Osteocyte (in vitro differentiated cells): ENCODE results near the gene ANG. TPM values are rescaled to one million over a fixed set of nuclear protein-coding genes. Genes with fewer than 3 reads are reported as not detected.
A peak's percentile ranks its signal among the peaks of the same experiment; 100 is the strongest.

ENCODE experiments used
- DNase-seq: peaks from one replicate; pipeline ENCODE4 v3.0.0; 2021; ENCODE audit warnings: mixed read lengths; ENCODE audit not compliant: unreplicated experiment; ENCODE audit errors: extremely low spot score
- H3K27ac Mint-ChIP-seq: one replicate; pipeline ENCODE4 v1.8.0; 2021; ENCODE audit warnings: mild to moderate bottlenecking, mixed read lengths; ENCODE audit not compliant: unreplicated experiment
- H3K27me3 Mint-ChIP-seq: one replicate; pipeline ENCODE4 v1.8.0; 2021; ENCODE audit warnings: mixed read lengths; ENCODE audit not compliant: unreplicated experiment
- H3K36me3 Mint-ChIP-seq: one replicate; pipeline ENCODE4 v1.8.0; 2021; ENCODE audit warnings: mixed read lengths; ENCODE audit not compliant: unreplicated experiment
- H3K4me1 Mint-ChIP-seq: one replicate; pipeline ENCODE4 v1.8.0; 2021; ENCODE audit warnings: mixed read lengths; ENCODE audit not compliant: unreplicated experiment
- H3K4me3 Mint-ChIP-seq: one replicate; pipeline ENCODE4 v1.8.0; 2021; ENCODE audit warnings: mild to moderate bottlenecking, moderate library complexity, mixed read lengths; ENCODE audit not compliant: unreplicated experiment
- H3K9me3 Mint-ChIP-seq: one replicate; pipeline ENCODE4 v1.8.0; 2021; ENCODE audit warnings: mixed read lengths; ENCODE audit not compliant: unreplicated experiment
- total RNA-seq: library from RNA; stranded (reverse); gene quantifications from 2 replicates; pipeline ENCODE4 v1.2.1, GENCODE V29; 2021
- TF ChIP-seq, protein P1 (sequence below): fragments of 200-600 bp; sonication (generic); IDR thresholded peaks from 2 replicates; pipeline ENCODE4 v1.5.0; 2021; ENCODE audit warnings: antibody characterized with exemption, mild to moderate bottlenecking, moderate library complexity

The ANG gene
- total RNA-seq, 1 donor from 2014 or later: 7.4 TPM

DNA sequence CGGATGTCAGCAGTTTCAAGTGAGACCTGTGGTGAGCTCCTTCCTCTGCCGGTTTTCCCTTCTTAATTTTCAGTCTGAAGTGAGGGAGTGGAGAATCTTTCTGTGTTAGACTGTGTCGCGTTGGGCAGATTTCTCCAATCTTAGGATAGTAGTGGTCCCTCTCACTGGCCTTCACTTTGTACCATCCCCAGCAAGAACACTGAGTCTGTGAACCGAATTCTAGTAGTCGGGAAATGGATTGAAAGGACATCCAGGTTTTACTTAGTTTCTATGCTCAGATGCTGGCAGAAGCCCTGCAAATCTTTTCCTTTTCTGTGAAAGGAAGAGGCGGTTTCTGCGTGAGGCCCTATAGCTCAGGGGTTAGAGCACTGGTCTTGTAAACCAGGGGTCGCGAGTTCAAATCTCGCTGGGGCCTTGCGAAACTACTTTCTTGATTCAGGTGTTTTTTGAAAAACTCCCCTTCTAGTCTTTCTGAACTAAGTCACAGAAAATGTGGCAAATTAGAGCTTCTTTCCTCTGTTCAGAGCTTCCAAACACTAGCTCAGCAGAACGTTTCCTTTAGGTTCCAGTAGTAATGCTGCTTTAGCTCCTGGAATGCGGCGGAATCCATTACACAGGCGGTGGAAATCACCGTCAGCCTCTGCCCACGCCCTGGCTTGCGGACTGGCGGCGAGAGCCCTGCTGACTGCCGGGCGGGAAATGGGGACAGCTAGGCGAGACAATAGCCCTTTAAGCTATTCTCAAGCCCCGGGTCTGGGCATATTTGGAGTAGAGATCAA lies 7.0 kb upstream of the ANG start:
- no peaks in the 10 kb centered on the region for H3K36me3 Mint-ChIP-seq
- TF ChIP-seq, protein P1, sequence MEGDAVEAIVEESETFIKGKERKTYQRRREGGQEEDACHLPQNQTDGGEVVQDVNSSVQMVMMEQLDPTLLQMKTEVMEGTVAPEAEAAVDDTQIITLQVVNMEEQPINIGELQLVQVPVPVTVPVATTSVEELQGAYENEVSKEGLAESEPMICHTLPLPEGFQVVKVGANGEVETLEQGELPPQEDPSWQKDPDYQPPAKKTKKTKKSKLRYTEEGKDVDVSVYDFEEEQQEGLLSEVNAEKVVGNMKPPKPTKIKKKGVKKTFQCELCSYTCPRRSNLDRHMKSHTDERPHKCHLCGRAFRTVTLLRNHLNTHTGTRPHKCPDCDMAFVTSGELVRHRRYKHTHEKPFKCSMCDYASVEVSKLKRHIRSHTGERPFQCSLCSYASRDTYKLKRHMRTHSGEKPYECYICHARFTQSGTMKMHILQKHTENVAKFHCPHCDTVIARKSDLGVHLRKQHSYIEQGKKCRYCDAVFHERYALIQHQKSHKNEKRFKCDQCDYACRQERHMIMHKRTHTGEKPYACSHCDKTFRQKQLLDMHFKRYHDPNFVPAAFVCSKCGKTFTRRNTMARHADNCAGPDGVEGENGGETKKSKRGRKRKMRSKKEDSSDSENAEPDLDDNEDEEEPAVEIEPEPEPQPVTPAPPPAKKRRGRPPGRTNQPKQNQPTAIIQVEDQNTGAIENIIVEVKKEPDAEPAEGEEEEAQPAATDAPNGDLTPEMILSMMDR: no peak

DNA sequence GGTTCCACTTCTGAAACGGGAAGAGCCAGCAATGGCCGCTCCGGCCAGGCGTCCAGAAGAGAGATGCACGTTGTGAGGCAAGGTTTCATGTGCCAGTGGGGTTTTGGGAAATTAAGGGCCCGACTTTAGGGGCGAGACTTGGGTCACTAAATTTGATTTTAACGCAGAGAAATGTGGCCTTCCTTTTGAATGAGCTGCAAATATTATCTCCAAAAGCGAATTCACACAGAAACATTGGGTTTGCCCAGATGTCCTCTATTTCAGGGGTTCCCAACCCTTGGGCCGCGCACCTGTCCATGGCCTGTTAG lies 6.5 kb upstream of the ANG start:
- no peaks in the 10 kb centered on the region for H3K27me3 Mint-ChIP-seq
- no peak overlapping the region for H3K27ac Mint-ChIP-seq
- H3K4me3 Mint-ChIP-seq: no peak overlapping the region
- peaks cover 28% of the 10 kb centered on the region for H3K4me1 Mint-ChIP-seq
- DNase-seq: no peak
- no peaks in the 10 kb centered on the region for H3K36me3 Mint-ChIP-seq
- TF ChIP-seq, protein P1: no peak
- no peaks in the 10 kb centered on the region for H3K9me3 Mint-ChIP-seq

More for the DNA sequence above, 7.0 kb upstream of the ANG start:
- H3K4me3 Mint-ChIP-seq: no peak overlapping the region
- no peak overlapping the region for H3K27ac Mint-ChIP-seq
- peak; percentile 92 for DNase-seq
- H3K27me3 Mint-ChIP-seq: no peaks in the 10 kb centered on the region
- peaks cover 28% of the 10 kb centered on the region for H3K4me1 Mint-ChIP-seq
- no peaks in the 10 kb centered on the region for H3K9me3 Mint-ChIP-seq

DNA sequence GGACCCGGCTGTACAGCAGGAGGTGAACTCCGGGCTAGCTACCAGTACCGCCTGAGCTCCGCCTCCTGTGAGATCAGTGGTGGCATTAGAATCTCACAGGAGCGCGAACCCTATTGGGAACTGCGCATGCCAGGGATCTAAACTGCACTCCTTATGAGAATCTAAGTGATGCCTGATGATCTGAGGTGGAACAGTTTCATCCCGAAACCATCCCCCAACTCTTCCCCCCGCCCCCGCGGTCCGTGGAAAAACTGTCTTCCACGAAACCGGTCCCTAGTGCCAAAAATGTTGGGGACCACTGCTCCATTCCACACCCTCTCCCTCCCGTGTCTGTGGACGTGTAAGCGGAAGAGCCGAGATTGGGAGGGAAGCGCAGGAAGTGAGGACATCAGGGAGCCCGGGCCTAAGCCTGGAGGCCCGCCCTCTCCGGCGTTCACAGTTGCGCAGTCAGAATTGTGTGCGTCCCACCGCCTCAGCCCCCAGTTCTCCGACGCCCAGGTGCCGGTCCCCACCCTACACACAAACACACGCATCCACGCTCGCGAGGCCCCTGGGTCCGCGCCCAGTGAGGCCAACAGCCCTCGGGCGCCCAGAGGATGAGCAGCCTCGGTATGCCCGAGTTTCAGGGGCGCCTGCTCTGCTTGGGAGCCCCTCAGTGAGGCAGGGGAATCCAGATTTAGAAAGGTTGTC lies 6.0 kb upstream of the ANG start:
- peak; percentile 93 for DNase-seq
- H3K36me3 Mint-ChIP-seq: no peaks in the 10 kb centered on the region
- H3K9me3 Mint-ChIP-seq: no peaks in the 10 kb centered on the region
- no peaks in the 10 kb centered on the region for H3K27me3 Mint-ChIP-seq
- H3K4me3 Mint-ChIP-seq: no peak overlapping the region
- no peak overlapping the region for H3K27ac Mint-ChIP-seq
- TF ChIP-seq, protein P1: no peak
- peaks cover 28% of the 10 kb centered on the region for H3K4me1 Mint-ChIP-seq

DNA sequence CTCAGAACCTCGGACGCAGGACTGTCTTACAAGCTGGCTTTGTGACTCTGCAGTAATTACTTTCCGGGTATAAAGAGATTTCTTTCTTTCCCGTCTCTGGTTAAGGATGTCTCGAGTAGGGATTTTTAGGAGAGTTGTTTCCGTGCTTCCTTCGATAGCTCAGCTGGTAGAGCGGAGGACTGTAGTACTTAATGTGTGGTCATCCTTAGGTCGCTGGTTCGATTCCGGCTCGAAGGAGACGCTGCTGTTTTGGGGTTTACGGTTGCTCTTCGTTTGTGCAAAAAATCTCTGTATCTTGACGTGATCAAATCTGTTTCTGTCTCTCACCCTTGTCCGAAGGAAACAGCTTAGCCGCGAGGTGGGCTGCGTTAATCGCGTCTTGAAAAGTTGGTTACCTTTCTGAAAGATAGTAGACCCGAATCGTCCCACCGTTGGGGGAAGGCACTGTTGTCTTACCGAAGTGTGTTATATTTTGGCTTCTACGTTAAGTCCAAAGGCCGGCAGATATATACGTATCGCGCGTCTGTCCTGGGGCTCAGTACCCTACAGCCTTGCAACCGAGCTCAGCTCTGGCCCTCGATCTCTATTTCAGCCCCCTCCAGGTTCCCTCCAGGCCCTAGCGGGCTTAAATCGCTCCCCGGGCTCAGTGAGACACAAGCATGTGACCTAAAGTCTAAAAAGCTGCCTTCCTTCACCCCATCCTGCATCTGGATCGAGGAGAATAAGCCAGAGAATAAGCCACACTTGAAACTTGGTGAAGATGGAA lies 5.3 kb upstream of the ANG start:
- H3K36me3 Mint-ChIP-seq: no peaks in the 10 kb centered on the region
- H3K4me1 Mint-ChIP-seq: peaks cover 28% of the 10 kb centered on the region
- TF ChIP-seq, protein P1: no peak
- no peak overlapping the region for H3K27ac Mint-ChIP-seq
- no peaks in the 10 kb centered on the region for H3K27me3 Mint-ChIP-seq
- DNase-seq: peak; percentile 93
- no peak overlapping the region for H3K4me3 Mint-ChIP-seq
- no peaks in the 10 kb centered on the region for H3K9me3 Mint-ChIP-seq
